Common myeloid progenitor, CD34-positive (primary cell): Measurements from ENCODE around the gene KCNA2.

ENCODE experiments used
- CTCF ChIA-PET: fragments of 350-600 bp; sonication (Branson Sonifier 250); formaldehyde crosslinking; loops from one replicate; lab custom pipeline; 2021; ENCODE audit warnings: antibody characterized with exemption; lab: Charles Lee
- POLR2A ChIA-PET: fragments of 350-600 bp; sonication (Branson Sonifier 250); formaldehyde crosslinking; loops from one replicate; lab custom pipeline; 2021; ENCODE audit warnings: antibody characterized with exemption; lab: Charles Lee
- DNase-seq, 3 donors: peaks; one replicate each; pipeline versions ENCODE4 v3.0.0 to v3.0.0-alpha.2; 2013
- H3K27ac ChIP-seq, 2 experiments: 1 replicate in 1 of 2; 2 replicates in 1 of 2; pipeline ENCODE4 v1.7.0; 2013; ENCODE audit warnings: inconsistent platforms in 2 of 2, low read length in 2 of 2, mild to moderate bottlenecking in 2 of 2, low read depth in 1 of 2, moderate library complexity in 1 of 2; ENCODE audit not compliant: severe bottlenecking in 2 of 2, insufficient read depth in 1 of 2, poor library complexity in 1 of 2
- H3K27me3 ChIP-seq, 5 experiments: replicated peaks in 2 of 5; 1 replicate in 3 of 5; 2 replicates in 2 of 5; pipeline versions ENCODE4 v1.6.1 to v1.7.0; 2013; ENCODE audit warnings: low read length in 4 of 5, mild to moderate bottlenecking in 2 of 5, moderate library complexity in 2 of 5, inconsistent platforms in 1 of 5; ENCODE audit not compliant: insufficient read depth in 5 of 5, control insufficient read depth in 4 of 5
- H3K36me3 ChIP-seq, 4 experiments: 1 replicate in 2 of 4; 2 replicates in 2 of 4; pipeline versions ENCODE4 v1.6.1 to v1.7.0; 2013; ENCODE audit warnings: low read length in 3 of 4, control low read depth in 1 of 4, mild to moderate bottlenecking in 1 of 4; ENCODE audit not compliant: control insufficient read depth in 4 of 4, insufficient read depth in 4 of 4
- H3K4me1 ChIP-seq, 4 experiments: 1 replicate in 3 of 4; 2 replicates in 1 of 4; pipeline versions ENCODE4 v1.6.1 to v1.7.1; 2013; ENCODE audit warnings: low read length in 3 of 4, mild to moderate bottlenecking in 3 of 4, control low read depth in 1 of 4, inconsistent platforms in 1 of 4, moderate library complexity in 1 of 4; ENCODE audit not compliant: control insufficient read depth in 4 of 4, insufficient read depth in 4 of 4; ENCODE audit errors: control extremely low read depth in 1 of 4
- H3K4me3 ChIP-seq, 7 experiments: 1 replicate in 4 of 7; 2 replicates in 3 of 7; pipeline versions ENCODE4 v1.5.1 to v1.7.0; 2013; ENCODE audit warnings: mild to moderate bottlenecking in 7 of 7, low read length in 6 of 7, moderate library complexity in 6 of 7, inconsistent platforms in 2 of 7, low read depth in 2 of 7, control low read depth in 1 of 7; ENCODE audit not compliant: insufficient read depth in 4 of 7, control insufficient read depth in 1 of 7; ENCODE audit errors: extremely low read depth in 1 of 7
- H3K9me3 ChIP-seq, 5 experiments: 1 replicate in 4 of 5; 2 replicates in 1 of 5; pipeline versions ENCODE4 v1.6.1 to v1.7.1; 2013; ENCODE audit warnings: low read length in 4 of 5, mild to moderate bottlenecking in 2 of 5, inconsistent platforms in 1 of 5, low read depth in 1 of 5, moderate library complexity in 1 of 5; ENCODE audit not compliant: control insufficient read depth in 4 of 5, insufficient read depth in 2 of 5; ENCODE audit errors: control extremely low read depth in 1 of 5
- WGBS: methylation state at CpG from one replicate; pipeline ENCODE4 v1.1.5; 2013; ENCODE audit not compliant: insufficient coverage; 5-methylcytosine and 5-hydroxymethylcytosine counted together

The KCNA2 gene

DNA sequence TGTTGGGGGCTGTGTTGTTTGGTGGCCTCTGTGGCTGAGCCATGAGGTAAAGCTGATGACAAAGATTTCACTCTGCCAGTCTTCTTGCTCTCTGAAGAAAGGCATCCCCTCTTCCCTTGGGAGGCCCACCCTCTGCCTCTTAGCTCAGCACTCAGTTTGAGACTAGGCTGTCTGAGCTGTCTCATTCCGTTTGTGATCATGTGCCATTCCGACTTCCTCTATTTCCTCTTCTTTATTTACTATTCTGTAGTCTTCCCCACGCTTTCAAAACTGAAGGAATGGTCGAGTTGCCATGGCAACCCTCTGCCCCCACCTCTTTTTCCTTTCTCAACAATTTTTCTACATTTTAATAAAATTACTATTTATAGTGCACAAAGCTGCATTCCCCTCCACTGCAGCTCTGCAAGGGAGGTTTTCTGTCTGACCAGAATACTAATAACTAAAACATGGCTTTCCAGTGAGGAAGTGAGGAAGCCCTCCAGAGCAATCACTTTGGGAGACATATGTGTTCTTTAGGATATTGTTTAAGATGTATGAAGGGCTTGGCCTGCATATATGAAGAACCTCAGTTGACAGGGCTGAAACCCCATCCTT lies 37.8 kb upstream of the KCNA2 start:
- 0% methylated on average over 2 of the region's 4 CpGs for whole genome bisulfite sequencing
- DNase-seq = peak; percentile 31 to 75 (median 67)
- H3K9me3 ChIP-seq = peaks cover 0 to 2% (median 0%) of the 10 kb centered on the region in 5 experiments
- peaks cover 17 to 39% (median 30%) of the 10 kb centered on the region in 4 experiments for H3K4me1 ChIP-seq
- H3K27me3 ChIP-seq = peaks cover 0 to 26% (median 2%) of the 10 kb centered on the region in 5 experiments
- H3K36me3 ChIP-seq = no peaks in the 10 kb centered on the region
- POLR2A ChIA-PET = no interaction called here
- CTCF ChIA-PET = interaction anchor here (0.8 to 2.1 kb wide), 7 partner anchors 9 to 137 kb away, joined by 3 to 8 read pairs (median 4); partner anchors contain the start of genes KCNA2 and KCNA3
- no peak overlapping the region for H3K27ac ChIP-seq
- H3K4me3 ChIP-seq = peak overlapping the region in 2 of 7 experiments; percentile 31 to 33

DNA sequence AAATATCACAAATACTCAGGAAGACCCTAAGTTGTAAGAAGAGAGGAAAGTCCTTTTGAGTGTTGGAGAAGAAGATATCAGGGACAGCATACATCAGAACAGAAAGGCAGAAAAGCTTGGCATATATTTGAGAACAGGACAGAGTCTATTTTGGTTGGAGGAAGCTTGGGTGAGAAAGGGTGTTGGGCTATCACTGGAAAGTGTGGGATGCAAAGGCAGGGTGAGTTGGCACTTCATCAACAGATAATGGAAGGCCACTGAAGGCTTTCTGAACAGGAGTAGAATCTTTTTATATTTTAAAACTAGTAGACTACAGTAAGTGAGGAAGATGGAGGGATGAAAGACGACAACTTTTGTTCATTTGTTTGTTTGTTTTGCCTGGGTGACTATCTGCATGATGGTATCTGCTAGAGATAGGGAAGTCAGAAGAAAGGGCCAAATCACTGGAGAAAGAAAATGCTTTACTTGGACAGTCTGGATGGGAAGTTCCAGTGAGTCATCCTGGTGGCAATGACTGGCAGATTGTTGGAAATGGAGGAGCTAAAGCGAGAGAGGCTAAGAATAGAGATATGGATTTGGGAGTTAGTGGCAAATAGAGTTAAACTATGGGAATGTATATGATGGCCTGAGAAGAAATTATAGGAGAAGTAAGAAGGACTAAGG lies 33.7 kb upstream of the KCNA2 start:
- Histone ChIP-seq H3K27me3 (peaks cover 0 to 10% (median 0%) of the 10 kb centered on the region in 5 experiments), H3K4me3 (no peak overlapping the region), H3K9me3 (peaks cover 0 to 2% (median 0%) of the 10 kb centered on the region in 5 experiments), H3K27ac (no peak overlapping the region), H3K4me1 (peaks cover 3 to 17% (median 16%) of the 10 kb centered on the region in 4 experiments), H3K36me3 (no peaks in the 10 kb centered on the region)
- WGBS = 100% methylated on average over 2 of the region's 2 CpGs
- POLR2A ChIA-PET = no interaction called here
- peak in 2 of 3 donors; percentile 57 to 77 for DNase-seq
- CTCF ChIA-PET = interaction anchor here (2.7 to 4.3 kb wide), 2 partner anchors 125 to 142 kb away, joined by 15 to 32 read pairs; no protein-coding TSS in a partner anchor

DNA sequence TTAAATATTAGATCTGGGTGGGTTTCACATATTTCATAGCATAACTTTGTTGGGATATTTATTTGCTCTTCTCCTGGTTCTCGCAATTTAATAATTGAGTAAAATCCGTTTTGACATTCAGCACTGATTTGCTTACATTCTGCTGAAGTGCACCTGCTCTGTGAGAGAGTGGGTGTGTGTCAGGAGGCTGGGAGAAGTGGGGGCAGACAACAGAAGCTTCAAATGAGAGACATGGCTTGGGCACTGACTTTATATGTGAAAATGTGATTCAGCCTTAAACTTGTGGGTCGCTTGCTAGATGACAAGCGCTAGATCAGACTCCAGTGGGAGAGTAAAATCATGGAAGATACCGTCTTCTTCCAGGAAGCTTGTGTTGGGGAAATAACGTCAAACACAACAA lies 32.4 kb upstream of the KCNA2 start:
- POLR2A ChIA-PET = no interaction called here
- DNase-seq = no peak
- CTCF ChIA-PET = interaction anchor here (0.7 to 4.3 kb wide), 10 partner anchors 10 to 143 kb away, joined by 3 to 32 read pairs (median 3); no protein-coding TSS in a partner anchor
- Histone ChIP-seq H3K9me3 (peaks cover 0 to 2% (median 0%) of the 10 kb centered on the region in 5 experiments), H3K27ac (no peak overlapping the region), H3K4me3 (no peak overlapping the region), H3K4me1 (peaks cover 0 to 8% (median 5%) of the 10 kb centered on the region in 4 experiments), H3K27me3 (peaks cover 0 to 10% (median 0%) of the 10 kb centered on the region in 5 experiments), H3K36me3 (no peaks in the 10 kb centered on the region)
- WGBS = 98% methylated on average over 5 of the region's 6 CpGs

DNA sequence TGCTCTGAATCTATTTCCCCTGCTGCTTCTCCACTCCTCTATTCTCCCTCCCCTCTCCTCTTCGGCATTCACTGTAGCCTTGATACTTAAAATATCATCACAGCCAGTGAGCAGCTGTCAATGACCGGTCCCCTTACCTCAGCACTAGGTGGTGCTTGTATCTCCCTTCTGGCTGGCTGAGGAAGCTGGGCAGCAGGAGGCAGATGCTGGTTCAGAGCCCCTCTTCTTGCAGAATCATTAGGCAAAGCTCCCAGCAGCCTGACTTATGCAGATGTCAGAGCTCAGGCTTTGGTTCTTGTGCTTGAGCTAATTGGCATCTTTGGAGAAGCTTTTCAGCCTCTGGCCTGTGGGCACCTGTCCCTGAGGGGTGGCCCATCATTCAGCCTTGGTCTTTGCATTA lies 31.9 kb upstream of the KCNA2 start:
- ChIA-PET CTCF (interaction anchor here (0.8 to 4.3 kb wide), 8 partner anchors 9 to 143 kb away, joined by 3 to 32 read pairs (median 3); no protein-coding TSS in a partner anchor), POLR2A (no interaction called here)
- H3K36me3 ChIP-seq = no peaks in the 10 kb centered on the region
- no peak for DNase-seq
- H3K4me1 ChIP-seq = peaks cover 0 to 3% (median 1%) of the 10 kb centered on the region in 4 experiments
- peaks cover 0 to 10% (median 0%) of the 10 kb centered on the region in 5 experiments for H3K27me3 ChIP-seq
- 100% methylated on average over 2 of the region's 2 CpGs for WGBS
- no peak overlapping the region for H3K27ac ChIP-seq
- peaks cover 0 to 2% (median 0%) of the 10 kb centered on the region in 5 experiments for H3K9me3 ChIP-seq
- no peak overlapping the region for H3K4me3 ChIP-seq

DNA sequence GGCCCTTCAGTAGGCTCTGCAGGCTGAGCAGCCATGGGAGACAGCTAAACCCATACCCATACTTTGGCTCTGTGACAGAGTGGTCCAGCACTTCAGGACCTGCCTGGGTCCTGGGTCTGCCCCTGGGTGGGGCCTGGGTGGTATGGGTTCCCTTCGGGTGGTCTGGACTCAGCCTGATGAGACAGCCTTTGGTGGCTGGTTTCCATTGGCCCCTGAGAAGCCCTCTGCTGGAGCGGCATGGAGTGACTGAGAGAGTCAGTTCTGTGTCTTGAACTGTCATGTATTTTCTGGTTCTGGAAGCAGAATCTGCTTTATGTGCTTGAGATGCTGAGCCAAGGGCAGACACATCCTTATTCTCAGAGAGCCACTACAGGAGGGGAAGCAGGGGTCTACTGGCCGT lies 31.3 kb upstream of the KCNA2 start:
- DNase-seq = no peak
- H3K4me1 ChIP-seq = peaks cover 0 to 3% (median 1%) of the 10 kb centered on the region in 4 experiments
- ChIA-PET CTCF (interaction anchor here (1.0 to 4.3 kb wide), 5 partner anchors 9 to 127 kb away, joined by 3 to 32 read pairs (median 6); no protein-coding TSS in a partner anchor), POLR2A (no interaction called here)
- H3K4me3 ChIP-seq = no peak overlapping the region
- WGBS = 100% methylated on average over 2 of the region's 3 CpGs
- no peaks in the 10 kb centered on the region for H3K36me3 ChIP-seq
- no peak overlapping the region for H3K27ac ChIP-seq
- H3K27me3 ChIP-seq = peaks cover 0 to 10% (median 0%) of the 10 kb centered on the region in 5 experiments
- H3K9me3 ChIP-seq = peaks cover 0 to 2% (median 0%) of the 10 kb centered on the region in 5 experiments

DNA sequence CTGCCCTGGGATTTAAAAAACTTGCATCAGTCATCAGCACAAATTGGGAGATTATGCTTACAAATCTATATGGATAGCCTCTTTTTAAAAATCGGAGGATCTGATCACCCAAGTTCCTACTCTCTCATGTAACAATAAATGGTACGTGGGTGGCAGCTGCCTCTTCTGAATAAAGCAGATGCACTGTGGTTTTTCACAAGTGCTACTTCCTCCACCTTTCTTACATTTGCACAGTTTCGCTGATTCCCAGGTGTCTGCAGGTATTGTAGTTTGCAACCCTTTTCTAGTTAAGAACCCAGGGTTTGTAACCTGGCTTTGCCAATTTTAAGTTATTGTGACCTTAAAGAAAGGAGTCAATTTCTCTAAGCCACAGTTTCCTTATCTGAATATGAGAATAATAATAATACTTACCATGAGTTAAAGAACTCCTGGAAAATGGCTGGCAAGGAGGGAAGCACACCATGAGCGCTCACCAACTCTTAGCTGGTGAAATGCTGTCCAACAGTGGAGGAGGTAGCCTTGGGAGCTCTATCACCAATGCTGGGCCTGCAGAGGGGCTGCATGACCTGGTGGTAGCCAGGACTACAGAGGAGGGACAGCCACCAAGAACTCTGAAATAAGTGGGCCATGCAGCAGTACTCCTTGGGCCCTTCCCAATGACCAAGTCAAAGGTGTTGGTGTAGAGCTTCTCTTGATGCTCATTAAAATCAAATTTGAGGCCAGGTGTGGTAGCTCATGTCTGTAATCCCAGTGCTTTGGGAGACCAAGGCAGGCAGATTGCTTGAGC lies 30.2 kb upstream of the KCNA2 start:
- WGBS = 71% methylated on average over 3 of the region's 4 CpGs
- no peak overlapping the region for H3K27ac ChIP-seq
- CTCF ChIA-PET = interaction anchor here (1.2 to 4.3 kb wide), 4 partner anchors 34 to 129 kb away, joined by 3 to 32 read pairs (median 4); no protein-coding TSS in a partner anchor
- POLR2A ChIA-PET = no interaction called here
- peaks cover 0 to 12% (median 6%) of the 10 kb centered on the region in 4 experiments for H3K4me1 ChIP-seq
- no peak for DNase-seq
- H3K36me3 ChIP-seq = no peaks in the 10 kb centered on the region
- peaks cover 0 to 9% (median 0%) of the 10 kb centered on the region in 5 experiments for H3K27me3 ChIP-seq
- no peak overlapping the region for H3K4me3 ChIP-seq
- peaks cover 0 to 2% (median 0%) of the 10 kb centered on the region in 5 experiments for H3K9me3 ChIP-seq
